Measurements from ENCODE around the gene MYH7. TPM values are rescaled to one million over a fixed set of nuclear protein-coding genes. Genes with fewer than 3 reads are reported as not detected.

Gene MYH7
- total RNA-seq, 1 experiment from 2014 or later, result not detected

- no peak for TF ChIP-seq ZNF532 (CRISPR knock-in tag; IDR thresholded peaks at IDR 0.05; ENCODE audit: borderline replicate concordance)
- TF ChIP-seq RELA (CRISPR knock-in tag; IDR thresholded peaks at IDR 0.05; ENCODE audit: borderline replicate concordance), result no peak
- no peak for TF ChIP-seq NFATC4 (CRISPR knock-in tag; IDR thresholded peaks at IDR 0.05)
- TF ChIP-seq E2F5 (CRISPR knock-in tag; IDR thresholded peaks at IDR 0.05), result no peak
- TF ChIP-seq, protein P1, sequence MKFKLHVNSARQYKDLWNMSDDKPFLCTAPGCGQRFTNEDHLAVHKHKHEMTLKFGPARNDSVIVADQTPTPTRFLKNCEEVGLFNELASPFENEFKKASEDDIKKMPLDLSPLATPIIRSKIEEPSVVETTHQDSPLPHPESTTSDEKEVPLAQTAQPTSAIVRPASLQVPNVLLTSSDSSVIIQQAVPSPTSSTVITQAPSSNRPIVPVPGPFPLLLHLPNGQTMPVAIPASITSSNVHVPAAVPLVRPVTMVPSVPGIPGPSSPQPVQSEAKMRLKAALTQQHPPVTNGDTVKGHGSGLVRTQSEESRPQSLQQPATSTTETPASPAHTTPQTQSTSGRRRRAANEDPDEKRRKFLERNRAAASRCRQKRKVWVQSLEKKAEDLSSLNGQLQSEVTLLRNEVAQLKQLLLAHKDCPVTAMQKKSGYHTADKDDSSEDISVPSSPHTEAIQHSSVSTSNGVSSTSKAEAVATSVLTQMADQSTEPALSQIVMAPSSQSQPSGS (CRISPR knock-in tag; IDR thresholded peaks at IDR 0.05; ENCODE audit: borderline replicate concordance, low read depth), result no peak
- no peak for TF ChIP-seq ATF1 (CRISPR knock-in tag; IDR thresholded peaks at IDR 0.05)
- TF ChIP-seq ZNF512 (CRISPR knock-in tag; IDR thresholded peaks at IDR 0.05; ENCODE audit: borderline replicate concordance), result no peak
- no peak for TF ChIP-seq ELF4 (CRISPR knock-in tag; IDR thresholded peaks at IDR 0.05; ENCODE audit: low read depth)
- POLR2A ChIA-PET, result no interaction called here
- Mint-ChIP-seq H3K9me3 (no peaks in the 10 kb centered on the region), H3K4me3 (no peak overlapping the region), H3K27me3 (ENCODE audit: low read depth) (peaks cover 38% of the 10 kb centered on the region), H3K36me3 (no peaks in the 10 kb centered on the region), H3K27ac (no peak overlapping the region), H3K4me1 (peaks cover 11% of the 10 kb centered on the region)
- DNase-seq (ENCODE audit: low spot score), result no peak
- CTCF ChIA-PET, result interaction anchor here (1.0 to 2.2 kb wide), 3 partner anchors 17 to 71 kb away, joined by 3 to 14 read pairs (median 4); no protein-coding TSS in a partner anchor
- peak; percentile 43; the same call in 1 of the 2 replicates for ATAC-seq
Measured at GRCh38 chr14:23385642-23386265, 49.7 kb downstream of the MYH7 start.

GRCh38 chr14:23385244-23385641 lies 50.2 kb downstream of the MYH7 start:
- CTCF ChIA-PET, result interaction anchor here (2.2 kb wide), 1 partner anchor 71 kb away, joined by 14 read pairs; no protein-coding TSS in a partner anchor
- no peaks in the 10 kb centered on the region for H3K36me3 Mint-ChIP-seq
- ATAC-seq (no peak), DNase-seq (ENCODE audit: low spot score) (no peak)
- POLR2A ChIA-PET, result no interaction called here
- peaks cover 11% of the 10 kb centered on the region for H3K4me1 Mint-ChIP-seq
- TF ChIP-seq, protein P2, sequence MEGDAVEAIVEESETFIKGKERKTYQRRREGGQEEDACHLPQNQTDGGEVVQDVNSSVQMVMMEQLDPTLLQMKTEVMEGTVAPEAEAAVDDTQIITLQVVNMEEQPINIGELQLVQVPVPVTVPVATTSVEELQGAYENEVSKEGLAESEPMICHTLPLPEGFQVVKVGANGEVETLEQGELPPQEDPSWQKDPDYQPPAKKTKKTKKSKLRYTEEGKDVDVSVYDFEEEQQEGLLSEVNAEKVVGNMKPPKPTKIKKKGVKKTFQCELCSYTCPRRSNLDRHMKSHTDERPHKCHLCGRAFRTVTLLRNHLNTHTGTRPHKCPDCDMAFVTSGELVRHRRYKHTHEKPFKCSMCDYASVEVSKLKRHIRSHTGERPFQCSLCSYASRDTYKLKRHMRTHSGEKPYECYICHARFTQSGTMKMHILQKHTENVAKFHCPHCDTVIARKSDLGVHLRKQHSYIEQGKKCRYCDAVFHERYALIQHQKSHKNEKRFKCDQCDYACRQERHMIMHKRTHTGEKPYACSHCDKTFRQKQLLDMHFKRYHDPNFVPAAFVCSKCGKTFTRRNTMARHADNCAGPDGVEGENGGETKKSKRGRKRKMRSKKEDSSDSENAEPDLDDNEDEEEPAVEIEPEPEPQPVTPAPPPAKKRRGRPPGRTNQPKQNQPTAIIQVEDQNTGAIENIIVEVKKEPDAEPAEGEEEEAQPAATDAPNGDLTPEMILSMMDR (IDR thresholded peaks at IDR 0.05), result no peak
- TF ChIP-seq ZNF121 (CRISPR knock-in tag; IDR thresholded peaks at IDR 0.05) (no peak), ZNF416 (CRISPR knock-in tag; IDR thresholded peaks at IDR 0.05) (no peak), ETV6 (CRISPR knock-in tag; IDR thresholded peaks at IDR 0.05) (no peak), ZNF671 (CRISPR knock-in tag; IDR thresholded peaks at IDR 0.05) (no peak), FOXP1 (CRISPR knock-in tag; IDR thresholded peaks at IDR 0.05; ENCODE audit: borderline replicate concordance) (no peak), ZNF263 (CRISPR knock-in tag; IDR thresholded peaks at IDR 0.05; ENCODE audit: low read depth) (no peak)
- TF ChIP-seq, protein P3, sequence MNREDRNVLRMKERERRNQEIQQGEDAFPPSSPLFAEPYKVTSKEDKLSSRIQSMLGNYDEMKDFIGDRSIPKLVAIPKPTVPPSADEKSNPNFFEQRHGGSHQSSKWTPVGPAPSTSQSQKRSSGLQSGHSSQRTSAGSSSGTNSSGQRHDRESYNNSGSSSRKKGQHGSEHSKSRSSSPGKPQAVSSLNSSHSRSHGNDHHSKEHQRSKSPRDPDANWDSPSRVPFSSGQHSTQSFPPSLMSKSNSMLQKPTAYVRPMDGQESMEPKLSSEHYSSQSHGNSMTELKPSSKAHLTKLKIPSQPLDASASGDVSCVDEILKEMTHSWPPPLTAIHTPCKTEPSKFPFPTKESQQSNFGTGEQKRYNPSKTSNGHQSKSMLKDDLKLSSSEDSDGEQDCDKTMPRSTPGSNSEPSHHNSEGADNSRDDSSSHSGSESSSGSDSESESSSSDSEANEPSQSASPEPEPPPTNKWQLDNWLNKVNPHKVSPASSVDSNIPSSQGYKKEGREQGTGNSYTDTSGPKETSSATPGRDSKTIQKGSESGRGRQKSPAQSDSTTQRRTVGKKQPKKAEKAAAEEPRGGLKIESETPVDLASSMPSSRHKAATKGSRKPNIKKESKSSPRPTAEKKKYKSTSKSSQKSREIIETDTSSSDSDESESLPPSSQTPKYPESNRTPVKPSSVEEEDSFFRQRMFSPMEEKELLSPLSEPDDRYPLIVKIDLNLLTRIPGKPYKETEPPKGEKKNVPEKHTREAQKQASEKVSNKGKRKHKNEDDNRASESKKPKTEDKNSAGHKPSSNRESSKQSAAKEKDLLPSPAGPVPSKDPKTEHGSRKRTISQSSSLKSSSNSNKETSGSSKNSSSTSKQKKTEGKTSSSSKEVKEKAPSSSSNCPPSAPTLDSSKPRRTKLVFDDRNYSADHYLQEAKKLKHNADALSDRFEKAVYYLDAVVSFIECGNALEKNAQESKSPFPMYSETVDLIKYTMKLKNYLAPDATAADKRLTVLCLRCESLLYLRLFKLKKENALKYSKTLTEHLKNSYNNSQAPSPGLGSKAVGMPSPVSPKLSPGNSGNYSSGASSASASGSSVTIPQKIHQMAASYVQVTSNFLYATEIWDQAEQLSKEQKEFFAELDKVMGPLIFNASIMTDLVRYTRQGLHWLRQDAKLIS (CRISPR knock-in tag; IDR thresholded peaks at IDR 0.05; ENCODE audit: borderline replicate concordance), result no peak
- TF ChIP-seq, protein P4, sequence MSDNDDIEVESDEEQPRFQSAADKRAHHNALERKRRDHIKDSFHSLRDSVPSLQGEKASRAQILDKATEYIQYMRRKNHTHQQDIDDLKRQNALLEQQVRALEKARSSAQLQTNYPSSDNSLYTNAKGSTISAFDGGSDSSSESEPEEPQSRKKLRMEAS (CRISPR knock-in tag; IDR thresholded peaks at IDR 0.05), result no peak
- H3K27ac Mint-ChIP-seq, result no peak overlapping the region
- H3K27me3 Mint-ChIP-seq (ENCODE audit: low read depth), result peaks cover 36% of the 10 kb centered on the region
- H3K4me3 Mint-ChIP-seq, result no peak overlapping the region
- no peaks in the 10 kb centered on the region for H3K9me3 Mint-ChIP-seq

All from WTC11 (cell line).